Raji (cell line): ENCODE measurements around the gene HDAC1.

Experiments
- POLR2A ChIP-seq: IDR thresholded peaks from 2 replicates; pipeline ENCODE4 v1.6.1; 2011; ENCODE audit warnings: low read depth, low read length, control low read depth; ENCODE audit not compliant: insufficient read depth

HDAC1 gene

DNA sequence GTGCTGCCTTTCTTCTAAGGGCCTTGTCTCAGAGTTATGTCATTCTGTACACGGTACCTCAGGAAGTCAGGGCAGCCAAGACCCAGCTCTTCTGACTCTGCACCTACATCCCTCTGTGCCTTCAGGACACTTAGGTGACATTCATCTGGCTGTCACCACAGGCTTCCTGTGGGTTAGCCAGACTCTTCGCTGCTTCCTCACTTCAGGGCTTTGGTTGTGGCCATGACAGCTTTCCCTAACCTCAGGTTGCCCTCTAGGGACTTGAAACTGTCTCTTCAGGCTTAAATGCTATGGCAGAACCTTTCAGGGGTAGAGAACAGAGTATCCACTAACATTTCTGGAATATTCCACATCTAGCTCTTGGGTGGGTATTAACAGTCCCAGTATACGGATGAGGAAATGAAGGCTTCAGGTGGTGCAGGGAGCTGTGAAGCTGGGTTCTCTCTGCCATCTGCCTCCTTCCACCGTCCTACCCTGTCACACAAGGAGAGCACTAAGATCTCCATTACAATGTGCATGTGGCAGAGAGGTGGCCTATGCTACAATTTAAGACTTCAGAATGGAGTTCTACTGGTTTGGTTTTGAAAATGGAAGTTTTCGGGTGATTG is 80.4 kb downstream of the HDAC1 start:
- 0 out of 2 replicates have a peak, but pooled peaks have one; percentile 19 for TF ChIP-seq POLR2A

DNA sequence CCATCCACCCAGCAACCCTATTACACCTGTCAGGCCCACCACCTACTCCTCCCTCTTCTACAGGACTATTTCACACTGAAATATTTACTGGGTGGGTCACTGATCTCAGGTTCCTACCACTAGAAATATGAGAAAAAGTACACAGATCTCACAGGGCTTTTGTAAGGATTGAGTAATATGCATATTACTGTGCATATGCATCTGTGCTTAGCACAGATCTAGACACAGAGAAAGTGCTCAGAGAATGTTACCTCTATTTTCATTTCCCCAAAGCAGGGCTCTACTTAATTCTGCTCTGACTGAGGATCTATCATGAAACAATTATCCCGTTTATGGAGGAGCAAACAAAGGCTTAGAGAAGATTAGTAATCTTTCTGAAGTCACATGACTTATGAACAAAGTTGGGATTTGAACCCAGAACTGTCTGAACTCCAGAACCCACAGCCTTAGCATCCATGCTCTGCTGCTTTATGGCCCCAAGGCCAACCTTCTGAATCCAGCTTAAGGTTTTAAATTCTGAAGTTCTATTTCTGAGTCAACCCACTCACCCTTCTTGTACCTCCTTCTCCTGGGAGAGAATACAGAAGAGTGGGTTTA is 82.2 kb downstream of the HDAC1 start:
- no peak for TF ChIP-seq POLR2A

DNA sequence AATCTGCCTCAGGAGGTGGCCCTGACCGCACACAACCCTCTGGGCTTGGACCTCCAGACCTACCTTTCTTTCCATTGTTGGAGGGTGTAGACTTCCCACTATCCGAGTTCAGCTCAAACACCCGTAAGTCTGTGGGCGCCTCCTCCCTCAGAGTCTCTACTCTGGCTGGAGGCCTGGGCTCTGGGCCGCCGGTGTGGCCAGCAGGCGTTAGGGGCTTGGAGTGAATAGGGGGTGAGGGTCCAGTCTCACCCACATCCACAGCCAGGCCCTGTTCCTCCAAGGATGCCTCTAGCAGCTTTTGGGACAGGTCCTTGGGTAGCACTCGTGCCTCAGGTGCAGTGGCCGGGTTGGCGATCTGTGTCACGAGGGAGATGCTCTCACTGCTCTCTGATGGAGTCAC is 84.3 kb downstream of the HDAC1 start:
- no peak for TF ChIP-seq POLR2A

DNA sequence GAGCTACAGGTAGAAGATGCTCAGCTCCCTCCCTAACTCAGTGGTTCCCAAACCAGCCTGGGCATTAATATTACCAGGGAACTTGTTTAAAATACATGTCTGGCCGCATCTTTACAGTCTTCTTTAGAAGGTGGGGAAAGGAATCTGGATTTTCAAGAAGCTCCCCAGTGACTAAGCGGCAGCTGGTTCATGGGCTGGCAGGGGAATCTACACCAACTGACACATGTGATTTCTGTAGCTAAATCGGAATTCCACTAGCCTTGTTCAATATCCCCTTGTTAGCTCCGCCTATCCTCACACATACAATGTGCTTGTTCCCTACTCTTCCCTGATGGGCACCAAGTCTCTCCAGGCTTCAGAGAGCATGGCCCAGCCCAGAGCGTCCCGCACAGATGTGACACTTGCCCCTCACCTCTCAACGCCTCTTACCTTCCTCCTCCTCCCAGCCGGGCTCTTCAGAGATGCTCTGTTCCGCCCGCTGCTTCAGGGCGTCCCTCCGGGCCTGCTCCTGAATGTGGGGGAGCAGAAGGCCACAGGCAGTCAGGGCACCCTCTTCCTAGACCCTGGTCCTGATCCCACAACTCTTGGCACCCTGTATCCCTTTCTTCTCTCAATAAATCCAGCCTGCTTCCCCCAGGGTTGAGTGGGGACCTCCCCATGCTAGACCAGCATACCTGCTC is 85.8 kb downstream of the HDAC1 start:
- TF ChIP-seq POLR2A = no peak

DNA sequence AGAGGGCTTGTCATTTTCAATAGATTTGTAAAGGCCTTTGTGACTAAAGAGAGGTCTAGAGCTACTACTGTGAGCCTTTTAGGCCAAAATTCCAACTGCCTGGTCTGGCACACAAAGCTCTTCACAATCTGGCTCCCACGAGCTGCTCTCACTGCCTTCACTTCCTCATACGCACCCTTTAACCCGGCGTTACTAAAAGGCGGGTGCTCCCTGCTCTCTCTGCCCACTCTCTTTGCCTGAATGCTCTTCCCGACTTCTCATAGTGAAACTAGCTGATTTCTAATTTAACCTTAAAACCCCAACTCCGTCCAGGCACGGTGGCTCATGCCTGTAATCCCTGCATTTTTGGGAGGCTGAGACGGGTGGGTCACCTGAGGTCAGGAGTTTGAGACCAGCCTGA is 88.2 kb downstream of the HDAC1 start:
- no peak for TF ChIP-seq POLR2A
